Measurements from ENCODE around the gene EYS. TPM values are rescaled to one million over a fixed set of nuclear protein-coding genes. Genes with fewer than 3 reads are reported as not detected.

The EYS gene
- total RNA-seq, 1 donor from 2014 or later = 2.1 TPM

GRCh38 chr6:64023693-64024092, 1683.3 kb downstream of the EYS start:
- Histone ChIP-seq H3K9ac (ENCODE audit: low read depth in 1 of 3, low read length in 3 of 3) (no peak overlapping the region), H3K27ac (ENCODE audit: low read depth, low read length) (no peak overlapping the region), H3K27me3 (ENCODE audit: control insufficient read depth in 3 of 3, insufficient read depth in 3 of 3, low read length in 3 of 3) (no peaks in the 10 kb centered on the region)

GRCh38 chr6:64014595-64014994, 1692.4 kb downstream of the EYS start:
- Histone ChIP-seq H3K36me3 (ENCODE audit: control insufficient read depth in 3 of 3, insufficient read depth in 3 of 3, low read length in 3 of 3) (no peaks in the 10 kb centered on the region), H3K9ac (ENCODE audit: low read depth in 1 of 3, low read length in 3 of 3) (no peak overlapping the region), H3K27me3 (ENCODE audit: control insufficient read depth in 3 of 3, insufficient read depth in 3 of 3, low read length in 3 of 3) (no peaks in the 10 kb centered on the region), H3K4me3 (ENCODE audit: low read length in 3 of 3) (no peak overlapping the region), H3K9me3 (ENCODE audit: control insufficient read depth in 3 of 3, low read length in 3 of 3) (no peaks in the 10 kb centered on the region), H3K4me1 (ENCODE audit: control insufficient read depth in 3 of 3, insufficient read depth in 3 of 3, low read length in 3 of 3) (no peaks in the 10 kb centered on the region), H3K27ac (ENCODE audit: low read depth, low read length) (no peak overlapping the region)

More at GRCh38 chr6:64023693-64024092, 1683.3 kb downstream of the EYS start:
- Histone ChIP-seq H3K36me3 (ENCODE audit: control insufficient read depth in 3 of 3, insufficient read depth in 3 of 3, low read length in 3 of 3) (no peaks in the 10 kb centered on the region), H3K4me3 (ENCODE audit: low read length in 3 of 3) (no peak overlapping the region), H3K9me3 (ENCODE audit: control insufficient read depth in 3 of 3, low read length in 3 of 3) (peaks cover 0 to 3% (median 0%) of the 10 kb centered on the region in 3 donors), H3K4me1 (ENCODE audit: control insufficient read depth in 3 of 3, insufficient read depth in 3 of 3, low read length in 3 of 3) (no peaks in the 10 kb centered on the region)

GRCh38 chr6:64013011-64013410, 1694.0 kb downstream of the EYS start:
- H3K27me3 ChIP-seq (ENCODE audit: control insufficient read depth in 3 of 3, insufficient read depth in 3 of 3, low read length in 3 of 3) = no peaks in the 10 kb centered on the region

GRCh38 chr6:64012351-64013001, 1694.5 kb downstream of the EYS start:
- H3K27ac ChIP-seq (ENCODE audit: low read depth, low read length) = no peak overlapping the region
- H3K36me3 ChIP-seq (ENCODE audit: control insufficient read depth in 3 of 3, insufficient read depth in 3 of 3, low read length in 3 of 3) = no peaks in the 10 kb centered on the region
- no peaks in the 10 kb centered on the region for H3K27me3 ChIP-seq (ENCODE audit: control insufficient read depth in 3 of 3, insufficient read depth in 3 of 3, low read length in 3 of 3)
- H3K4me1 ChIP-seq (ENCODE audit: control insufficient read depth in 3 of 3, insufficient read depth in 3 of 3, low read length in 3 of 3) = no peaks in the 10 kb centered on the region
- no peaks in the 10 kb centered on the region for H3K9me3 ChIP-seq (ENCODE audit: control insufficient read depth in 3 of 3, low read length in 3 of 3)
- no peak overlapping the region for H3K4me3 ChIP-seq (ENCODE audit: low read length in 3 of 3)
- no peak overlapping the region for H3K9ac ChIP-seq (ENCODE audit: low read depth in 1 of 3, low read length in 3 of 3)

More at GRCh38 chr6:64013011-64013410, 1694.0 kb downstream of the EYS start:
- no peaks in the 10 kb centered on the region for H3K36me3 ChIP-seq (ENCODE audit: control insufficient read depth in 3 of 3, insufficient read depth in 3 of 3, low read length in 3 of 3)
- no peak overlapping the region for H3K4me3 ChIP-seq (ENCODE audit: low read length in 3 of 3)
- H3K9ac ChIP-seq (ENCODE audit: low read depth in 1 of 3, low read length in 3 of 3) = no peak overlapping the region
- no peak overlapping the region for H3K27ac ChIP-seq (ENCODE audit: low read depth, low read length)
- H3K4me1 ChIP-seq (ENCODE audit: control insufficient read depth in 3 of 3, insufficient read depth in 3 of 3, low read length in 3 of 3) = no peaks in the 10 kb centered on the region
- H3K9me3 ChIP-seq (ENCODE audit: control insufficient read depth in 3 of 3, low read length in 3 of 3) = no peaks in the 10 kb centered on the region

GRCh38 chr6:64010666-64011065, 1696.4 kb downstream of the EYS start:
- no peaks in the 10 kb centered on the region for H3K4me1 ChIP-seq (ENCODE audit: control insufficient read depth in 3 of 3, insufficient read depth in 3 of 3, low read length in 3 of 3)
- no peak overlapping the region for H3K27ac ChIP-seq (ENCODE audit: low read depth, low read length)
- H3K9me3 ChIP-seq (ENCODE audit: control insufficient read depth in 3 of 3, low read length in 3 of 3) = no peaks in the 10 kb centered on the region
- H3K9ac ChIP-seq (ENCODE audit: low read depth in 1 of 3, low read length in 3 of 3) = no peak overlapping the region
- H3K36me3 ChIP-seq (ENCODE audit: control insufficient read depth in 3 of 3, insufficient read depth in 3 of 3, low read length in 3 of 3) = no peaks in the 10 kb centered on the region
- H3K4me3 ChIP-seq (ENCODE audit: low read length in 3 of 3) = no peak overlapping the region
- H3K27me3 ChIP-seq (ENCODE audit: control insufficient read depth in 3 of 3, insufficient read depth in 3 of 3, low read length in 3 of 3) = no peaks in the 10 kb centered on the region

DNA sequence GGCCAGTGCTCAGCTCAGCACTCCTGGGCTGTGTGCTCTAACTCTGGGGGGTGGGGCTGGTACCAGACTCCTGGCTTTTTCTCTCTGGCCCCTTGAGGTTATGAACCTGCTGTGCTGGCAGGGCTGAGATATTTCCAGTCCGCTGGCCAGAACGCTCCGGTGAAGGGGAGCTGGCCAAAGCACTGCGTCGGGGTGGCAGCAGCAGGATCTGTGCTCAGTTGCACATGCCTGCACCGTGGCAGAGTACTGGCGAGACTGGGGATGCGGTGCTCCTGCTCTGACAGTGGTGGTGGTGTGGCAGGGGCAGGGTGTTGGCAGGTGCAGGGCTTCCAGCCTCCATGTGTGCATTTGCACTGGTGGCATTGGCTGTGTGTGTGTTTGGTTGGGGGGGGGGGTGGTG, 1697.0 kb downstream of the EYS start:
- Histone ChIP-seq H3K4me1 (ENCODE audit: control insufficient read depth in 3 of 3, insufficient read depth in 3 of 3, low read length in 3 of 3) (no peaks in the 10 kb centered on the region), H3K27me3 (ENCODE audit: control insufficient read depth in 3 of 3, insufficient read depth in 3 of 3, low read length in 3 of 3) (no peaks in the 10 kb centered on the region), H3K36me3 (ENCODE audit: control insufficient read depth in 3 of 3, insufficient read depth in 3 of 3, low read length in 3 of 3) (no peaks in the 10 kb centered on the region), H3K9ac (ENCODE audit: low read depth in 1 of 3, low read length in 3 of 3) (no peak overlapping the region), H3K9me3 (ENCODE audit: control insufficient read depth in 3 of 3, low read length in 3 of 3) (no peaks in the 10 kb centered on the region), H3K27ac (ENCODE audit: low read depth, low read length) (no peak overlapping the region), H3K4me3 (ENCODE audit: low read length in 3 of 3) (no peak overlapping the region)

DNA sequence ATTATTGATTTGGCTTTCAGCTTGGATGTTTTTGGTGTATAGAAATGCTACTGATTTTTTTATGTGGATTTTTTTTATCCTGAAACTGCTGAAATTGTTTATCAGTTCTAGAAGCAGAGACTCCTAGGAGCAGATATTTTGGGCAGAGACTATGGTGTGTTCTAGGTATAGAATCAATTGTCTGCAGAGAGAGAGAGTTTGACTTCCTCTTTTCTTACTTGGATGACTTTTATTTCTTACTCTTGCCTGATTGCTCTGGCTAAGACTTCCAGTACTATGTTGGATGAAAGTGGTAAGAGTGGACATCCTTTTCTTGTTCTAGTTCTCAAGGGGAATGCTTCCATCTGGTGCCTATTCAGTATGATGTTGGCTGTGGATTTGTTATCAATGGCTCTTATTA, 1700.8 kb downstream of the EYS start:
- no peaks in the 10 kb centered on the region for H3K36me3 ChIP-seq (ENCODE audit: control insufficient read depth in 3 of 3, insufficient read depth in 3 of 3, low read length in 3 of 3)
- no peaks in the 10 kb centered on the region for H3K4me1 ChIP-seq (ENCODE audit: control insufficient read depth in 3 of 3, insufficient read depth in 3 of 3, low read length in 3 of 3)

DNA sequence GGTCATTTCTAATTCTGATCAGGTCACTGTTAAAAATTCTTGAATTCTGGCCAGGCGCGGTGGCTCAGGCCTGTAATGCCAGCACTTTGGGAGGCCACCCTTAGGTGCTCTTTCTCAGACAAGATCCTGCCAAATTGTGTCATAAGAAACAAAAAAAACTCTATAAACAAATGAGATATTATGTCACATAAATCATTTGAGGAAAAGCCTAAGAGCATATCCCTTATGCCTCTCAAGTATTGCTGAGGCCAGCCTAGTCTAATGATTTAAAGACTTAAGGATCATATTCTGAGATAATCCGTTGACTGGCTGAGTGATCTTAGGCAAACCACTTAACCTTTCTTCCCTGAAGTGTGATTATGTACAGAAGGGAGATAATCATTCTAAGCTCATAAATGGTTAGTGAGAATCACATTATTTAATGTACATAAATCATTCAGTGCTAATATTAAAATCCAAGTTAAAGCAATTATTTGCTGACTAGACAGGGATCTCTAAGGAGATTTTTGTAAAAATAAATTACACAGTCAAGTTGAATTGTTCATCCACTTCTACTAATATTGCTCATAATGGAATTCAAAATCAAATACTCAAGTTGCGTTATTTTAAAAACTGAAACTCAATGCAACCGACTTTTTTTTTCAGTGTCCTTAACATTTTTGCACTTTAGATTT, 1706.1 kb downstream of the EYS start:
- Histone ChIP-seq H3K27ac (ENCODE audit: low read depth, low read length) (no peak overlapping the region), H3K4me1 (ENCODE audit: control insufficient read depth in 3 of 3, insufficient read depth in 3 of 3, low read length in 3 of 3) (no peaks in the 10 kb centered on the region), H3K4me3 (ENCODE audit: low read length in 3 of 3) (no peak overlapping the region), H3K9me3 (ENCODE audit: control insufficient read depth in 3 of 3, low read length in 3 of 3) (peaks cover 0 to 3% (median 0%) of the 10 kb centered on the region in 3 donors), H3K27me3 (ENCODE audit: control insufficient read depth in 3 of 3, insufficient read depth in 3 of 3, low read length in 3 of 3) (no peaks in the 10 kb centered on the region), H3K9ac (ENCODE audit: low read depth in 1 of 3, low read length in 3 of 3) (no peak overlapping the region), H3K36me3 (ENCODE audit: control insufficient read depth in 3 of 3, insufficient read depth in 3 of 3, low read length in 3 of 3) (no peaks in the 10 kb centered on the region)

More for the DNA sequence above, 1700.8 kb downstream of the EYS start:
- no peak overlapping the region for H3K27ac ChIP-seq (ENCODE audit: low read depth, low read length)
- H3K27me3 ChIP-seq (ENCODE audit: control insufficient read depth in 3 of 3, insufficient read depth in 3 of 3, low read length in 3 of 3) = no peaks in the 10 kb centered on the region
- H3K9me3 ChIP-seq (ENCODE audit: control insufficient read depth in 3 of 3, low read length in 3 of 3) = no peaks in the 10 kb centered on the region
- H3K9ac ChIP-seq (ENCODE audit: low read depth in 1 of 3, low read length in 3 of 3) = no peak overlapping the region
- no peak overlapping the region for H3K4me3 ChIP-seq (ENCODE audit: low read length in 3 of 3)

DNA sequence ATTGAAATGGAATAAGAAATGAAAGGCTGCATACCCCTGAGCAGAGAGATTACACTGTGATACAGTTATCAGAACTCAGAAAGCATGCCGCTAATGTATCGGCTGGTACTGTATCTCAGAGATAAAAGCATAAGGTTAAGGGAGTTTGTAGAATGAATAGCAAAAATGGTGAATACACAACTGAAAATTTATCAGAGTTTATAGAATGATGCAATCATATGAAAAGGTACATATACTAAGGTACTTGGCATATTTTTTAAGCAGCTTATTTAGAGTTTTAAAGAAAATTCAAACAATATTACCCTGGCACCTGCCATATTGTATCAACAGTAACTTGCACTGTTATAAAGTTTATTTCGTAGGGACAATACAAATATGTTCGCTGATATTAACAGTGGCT, 1707.4 kb downstream of the EYS start:
- Histone ChIP-seq H3K4me1 (ENCODE audit: control insufficient read depth in 3 of 3, insufficient read depth in 3 of 3, low read length in 3 of 3) (no peaks in the 10 kb centered on the region), H3K4me3 (ENCODE audit: low read length in 3 of 3) (no peak overlapping the region), H3K27ac (ENCODE audit: low read depth, low read length) (no peak overlapping the region), H3K36me3 (ENCODE audit: control insufficient read depth in 3 of 3, insufficient read depth in 3 of 3, low read length in 3 of 3) (no peaks in the 10 kb centered on the region), H3K27me3 (ENCODE audit: control insufficient read depth in 3 of 3, insufficient read depth in 3 of 3, low read length in 3 of 3) (no peaks in the 10 kb centered on the region), H3K9ac (ENCODE audit: low read depth in 1 of 3, low read length in 3 of 3) (no peak overlapping the region), H3K9me3 (ENCODE audit: control insufficient read depth in 3 of 3, low read length in 3 of 3) (peaks cover 0 to 3% (median 0%) of the 10 kb centered on the region in 3 donors)

DNA sequence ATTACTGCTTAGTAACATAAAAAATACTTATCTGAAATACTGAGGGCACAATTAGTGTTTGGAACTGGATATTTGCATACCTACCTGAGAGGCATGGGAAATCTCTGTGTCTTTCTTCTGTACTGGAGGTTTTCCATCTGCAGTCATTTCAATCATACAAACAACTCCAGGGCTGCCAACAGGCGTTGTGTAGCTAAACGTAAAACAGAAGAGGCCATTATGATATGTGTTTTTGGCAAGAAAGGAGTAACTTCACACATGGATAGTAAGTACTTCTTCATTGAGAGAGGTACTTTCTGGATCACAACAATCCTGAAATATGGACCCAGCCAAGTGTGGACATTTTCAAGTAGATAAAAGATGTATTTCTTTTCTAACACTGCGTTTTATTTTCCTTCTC, 1708.0 kb downstream of the EYS start:
- no peaks in the 10 kb centered on the region for H3K36me3 ChIP-seq (ENCODE audit: control insufficient read depth in 3 of 3, insufficient read depth in 3 of 3, low read length in 3 of 3)
- no peak overlapping the region for H3K4me3 ChIP-seq (ENCODE audit: low read length in 3 of 3)
- H3K4me1 ChIP-seq (ENCODE audit: control insufficient read depth in 3 of 3, insufficient read depth in 3 of 3, low read length in 3 of 3) = no peaks in the 10 kb centered on the region
- no peak overlapping the region for H3K27ac ChIP-seq (ENCODE audit: low read depth, low read length)
- H3K27me3 ChIP-seq (ENCODE audit: control insufficient read depth in 3 of 3, insufficient read depth in 3 of 3, low read length in 3 of 3) = no peaks in the 10 kb centered on the region
- no peak overlapping the region for H3K9ac ChIP-seq (ENCODE audit: low read depth in 1 of 3, low read length in 3 of 3)
- H3K9me3 ChIP-seq (ENCODE audit: control insufficient read depth in 3 of 3, low read length in 3 of 3) = peaks cover 0 to 3% (median 0%) of the 10 kb centered on the region in 3 donors

All from skeletal muscle tissue (tissue), 4 donors.